K562 (cell line): Measurements from ENCODE around the gene TMC2. TPM values are rescaled to one million over a fixed set of nuclear protein-coding genes. Genes with fewer than 3 reads are reported as not detected.

ENCODE experiments used
- BRD4 ChIP-seq: fragments of 200-600 bp; sonication (generic); IDR thresholded peaks from 2 replicates; pipeline ENCODE4 v1.6.1; 2017; ENCODE audit warnings: inconsistent platforms
- BRD9 ChIP-seq: fragments of 450-650 bp; IDR thresholded peaks from 2 replicates; pipeline ENCODE4 v1.6.1; 2018; ENCODE audit warnings: low read depth; ENCODE audit not compliant: partially characterized antibody
- CREB3L1 ChIP-seq: fragments of 450-650 bp; IDR thresholded peaks from 2 replicates; pipeline ENCODE4 v1.6.1; 2014; ENCODE audit warnings: low read depth, mild to moderate bottlenecking, moderate library complexity, borderline replicate concordance
- CSDE1 ChIP-seq, 2 experiments: fragments of 450-650 bp; IDR thresholded peaks; 2 replicates each; pipeline ENCODE4 v1.6.1; 2016; ENCODE audit warnings: mild to moderate bottlenecking in 1 of 2
- GTF2A2 ChIP-seq: IDR thresholded peaks from 2 replicates; pipeline ENCODE4 v1.6.1; 2016; ENCODE audit warnings: mild to moderate bottlenecking, missing genetic modification characterization, missing compliant biosample characterization
- NBN ChIP-seq: fragments of 450-650 bp; IDR thresholded peaks from 2 replicates; pipeline ENCODE4 v1.6.1; 2016; ENCODE audit warnings: low read depth, mild to moderate bottlenecking
- POLR2A ChIP-seq: fragments of 450-650 bp; conservative IDR thresholded peaks from 2 replicates; pipeline ENCODE4 v1.6.1; 2016
- SUPT5H ChIP-seq: fragments of 450-650 bp; IDR thresholded peaks from 2 replicates; pipeline ENCODE4 v1.6.1; 2016
- TEAD1 ChIP-seq, 2 experiments: fragments of 450-650 bp in 1 of 2; sonication (generic) in 1 of 2; formaldehyde crosslinking; IDR thresholded peaks; 2 replicates each; pipeline versions ENCODE4 v1.4.0 to v1.8.0; 2020 to 2022; ENCODE audit warnings: mild to moderate bottlenecking in 2 of 2, missing genetic modification reagents in 1 of 2
- ZBTB1 ChIP-seq: sonication (generic); formaldehyde crosslinking; IDR thresholded peaks from 2 replicates; pipeline ENCODE4 v1.8.1; 2023; ENCODE audit warnings: missing genetic modification reagents, low read depth, mild to moderate bottlenecking, borderline replicate concordance
- ZBTB7A ChIP-seq: IDR thresholded peaks from 2 replicates; pipeline ENCODE4 v1.6.1; 2011; ENCODE audit warnings: low read depth, mild to moderate bottlenecking, low read length, moderate library complexity, borderline replicate concordance; ENCODE audit not compliant: control insufficient read depth
- ZNF143 ChIP-seq: sonication (generic); formaldehyde crosslinking; IDR thresholded peaks from 2 replicates; pipeline ENCODE4 v1.9.0; 2022; ENCODE audit warnings: mild to moderate bottlenecking, missing genetic modification reagents
- ZNF431 ChIP-seq: sonication (generic); formaldehyde crosslinking; IDR thresholded peaks from 2 replicates; pipeline ENCODE4 v1.8.0; 2022; ENCODE audit warnings: mild to moderate bottlenecking, missing genetic modification reagents
- ZNF507 ChIP-seq: conservative IDR thresholded peaks from 2 replicates; pipeline ENCODE4 v1.6.1; 2017; ENCODE audit warnings: missing genetic modification characterization, missing compliant biosample characterization
- ZNF512 ChIP-seq: IDR thresholded peaks from 2 replicates; pipeline ENCODE4 v1.6.1; 2016; ENCODE audit warnings: missing genetic modification characterization, missing compliant biosample characterization
- polyA plus RNA-seq, 8 experiments: library from polyadenylated mRNA; depleted of rRNA in 4 of 8; stranded (reverse) in 5 of 8; unstranded in 3 of 8; fragments of >200 nt; fragmentation: Nextera tagmentation in 2 of 8; fragmentation: Illumina TruSeq in 1 of 8; extraction: Ambion mirVana in 2 of 8; extraction: Trizol in 1 of 8; gene quantifications; 2 replicates each; pipeline versions ENCODE4 v1.2.1 to v1.2.3, GENCODE V29; 2011 to 2014; ENCODE audit warnings: inconsistent platforms in 1 of 8, missing spikeins in 1 of 8
- total RNA-seq, 7 experiments: library from RNA; depleted of rRNA in 6 of 7; stranded (reverse); fragments of >200 nt in 6 of 7; fragmentation: Illumina TruSeq in 2 of 7; extraction: Trizol in 2 of 7; gene quantifications; 2 replicates each; pipeline versions ENCODE4 v1.2.1 to v1.2.3, GENCODE V29; 2011 to 2021; ENCODE audit warnings: low replicate concordance in 1 of 7
- TF ChIP-seq, protein P1 (sequence below), 2 experiments: fragments of 450-650 bp; IDR thresholded peaks; 2 replicates each; pipeline ENCODE4 v1.6.1; 2016
- TF ChIP-seq, protein P2 (sequence below), 2 experiments: fragments of 200-800 bp in 1 of 2; sonication (Bioruptor generic) in 1 of 2; sonication (generic) in 1 of 2; formaldehyde crosslinking in 1 of 2; IDR thresholded peaks in 1 of 2; conservative IDR thresholded peaks in 1 of 2; 2 replicates each; pipeline versions ENCODE4 v1.5.0 to v1.6.1; 2016 to 2020; ENCODE audit warnings: missing compliant biosample characterization in 1 of 2, missing genetic modification characterization in 1 of 2, missing genetic modification reagents in 1 of 2
- TF ChIP-seq, protein P3 (sequence below), 2 experiments: fragments of 450-650 bp; conservative IDR thresholded peaks; 2 replicates each; pipeline ENCODE4 v1.6.1; 2017; ENCODE audit warnings: mild to moderate bottlenecking in 2 of 2, moderate library complexity in 2 of 2

TMC2 gene
- total and polyA plus RNA-seq, 9 of the 15 experiments (the other 6 are each of a cell fraction or from before 2014, with no cell fraction given): not detected

DNA sequence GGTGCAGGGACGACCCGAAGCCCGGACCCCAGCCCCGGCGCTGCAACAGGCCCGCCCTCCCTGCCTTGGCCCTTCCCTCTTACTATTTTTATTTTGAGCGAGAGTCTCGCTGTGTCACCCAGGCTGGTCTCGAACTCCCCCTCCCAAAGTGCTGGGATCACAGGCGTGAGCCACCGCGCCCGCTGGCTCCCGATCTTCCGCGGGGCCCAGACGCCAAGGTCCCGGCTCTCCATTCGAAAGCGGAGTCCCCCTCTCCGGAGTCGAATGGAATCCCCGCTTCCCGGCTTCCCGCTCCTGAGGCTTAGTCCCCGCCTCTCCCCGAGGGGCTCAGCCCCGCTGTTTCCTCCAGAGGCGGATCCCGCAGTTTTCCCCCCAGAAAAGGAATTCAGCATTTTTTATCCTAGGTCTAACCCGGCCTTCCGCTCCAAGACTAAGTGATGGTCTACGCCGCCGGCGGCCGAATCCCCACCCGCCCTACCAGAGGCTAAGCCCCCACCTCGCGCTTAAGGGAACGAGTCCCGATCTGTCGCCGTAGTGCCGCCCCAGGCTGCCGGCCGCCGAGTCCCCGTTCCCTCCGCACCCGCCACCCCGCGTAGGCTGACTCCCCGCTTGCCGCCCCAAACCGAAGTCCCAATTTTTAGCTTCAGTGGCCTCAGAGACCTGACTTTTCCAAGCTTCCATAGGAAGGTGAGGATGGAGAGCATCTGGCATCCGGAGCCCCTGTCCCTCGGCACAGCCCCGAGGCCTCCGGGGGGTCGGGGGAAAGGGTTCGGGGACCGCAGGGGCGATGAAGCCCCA is 11.5 kb upstream of the TMC2 start (continued):
- TF ChIP-seq, protein P1, sequence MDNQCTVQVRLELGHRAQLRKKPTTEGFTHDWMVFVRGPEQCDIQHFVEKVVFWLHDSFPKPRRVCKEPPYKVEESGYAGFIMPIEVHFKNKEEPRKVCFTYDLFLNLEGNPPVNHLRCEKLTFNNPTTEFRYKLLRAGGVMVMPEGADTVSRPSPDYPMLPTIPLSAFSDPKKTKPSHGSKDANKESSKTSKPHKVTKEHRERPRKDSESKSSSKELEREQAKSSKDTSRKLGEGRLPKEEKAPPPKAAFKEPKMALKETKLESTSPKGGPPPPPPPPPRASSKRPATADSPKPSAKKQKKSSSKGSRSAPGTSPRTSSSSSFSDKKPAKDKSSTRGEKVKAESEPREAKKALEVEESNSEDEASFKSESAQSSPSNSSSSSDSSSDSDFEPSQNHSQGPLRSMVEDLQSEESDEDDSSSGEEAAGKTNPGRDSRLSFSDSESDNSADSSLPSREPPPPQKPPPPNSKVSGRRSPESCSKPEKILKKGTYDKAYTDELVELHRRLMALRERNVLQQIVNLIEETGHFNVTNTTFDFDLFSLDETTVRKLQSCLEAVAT (IDR thresholded peaks at IDR 0.05): peak in 1 of 2 experiments; percentile 49; a peak in 1 of 4 replicates
- 0 out of 2 replicates have a peak, but pooled peaks have one; percentile 35 for TF ChIP-seq ZBTB7A
- TF ChIP-seq ZBTB1: no peak
- TF ChIP-seq ZNF431 (CRISPR knock-in tag): 0 out of 2 replicates have a peak, but pooled peaks have one; percentile 50
- no peak for TF ChIP-seq ZNF507 (tag)
- TF ChIP-seq BRD9: peak; percentile 29
- TF ChIP-seq, protein P2, sequence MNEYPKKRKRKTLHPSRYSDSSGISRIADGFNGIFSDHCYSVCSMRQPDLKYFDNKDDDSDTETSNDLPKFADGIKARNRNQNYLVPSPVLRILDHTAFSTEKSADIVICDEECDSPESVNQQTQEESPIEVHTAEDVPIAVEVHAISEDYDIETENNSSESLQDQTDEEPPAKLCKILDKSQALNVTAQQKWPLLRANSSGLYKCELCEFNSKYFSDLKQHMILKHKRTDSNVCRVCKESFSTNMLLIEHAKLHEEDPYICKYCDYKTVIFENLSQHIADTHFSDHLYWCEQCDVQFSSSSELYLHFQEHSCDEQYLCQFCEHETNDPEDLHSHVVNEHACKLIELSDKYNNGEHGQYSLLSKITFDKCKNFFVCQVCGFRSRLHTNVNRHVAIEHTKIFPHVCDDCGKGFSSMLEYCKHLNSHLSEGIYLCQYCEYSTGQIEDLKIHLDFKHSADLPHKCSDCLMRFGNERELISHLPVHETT (CRISPR knock-in tag; conservative IDR thresholded peaks at IDR 0.05 in 1 of 2, IDR thresholded peaks at IDR 0.05 in 1 of 2): 0 out of 4 replicates have a peak, but pooled peaks of 1 of the 2 experiments have one; percentile 26
- TF ChIP-seq NBN: no peak
- TF ChIP-seq ZNF512 (tag): no peak
- TF ChIP-seq CREB3L1: no peak
- no peak; a peak in 2 of 4 replicates for TF ChIP-seq TEAD1 (CRISPR knock-in tag; IDR thresholded peaks at IDR 0.05)
- TF ChIP-seq BRD4: peak; percentile 81; the same call in 1 of the 2 replicates
- TF ChIP-seq CSDE1 (IDR thresholded peaks at IDR 0.05): no peak
- TF ChIP-seq, protein P3, sequence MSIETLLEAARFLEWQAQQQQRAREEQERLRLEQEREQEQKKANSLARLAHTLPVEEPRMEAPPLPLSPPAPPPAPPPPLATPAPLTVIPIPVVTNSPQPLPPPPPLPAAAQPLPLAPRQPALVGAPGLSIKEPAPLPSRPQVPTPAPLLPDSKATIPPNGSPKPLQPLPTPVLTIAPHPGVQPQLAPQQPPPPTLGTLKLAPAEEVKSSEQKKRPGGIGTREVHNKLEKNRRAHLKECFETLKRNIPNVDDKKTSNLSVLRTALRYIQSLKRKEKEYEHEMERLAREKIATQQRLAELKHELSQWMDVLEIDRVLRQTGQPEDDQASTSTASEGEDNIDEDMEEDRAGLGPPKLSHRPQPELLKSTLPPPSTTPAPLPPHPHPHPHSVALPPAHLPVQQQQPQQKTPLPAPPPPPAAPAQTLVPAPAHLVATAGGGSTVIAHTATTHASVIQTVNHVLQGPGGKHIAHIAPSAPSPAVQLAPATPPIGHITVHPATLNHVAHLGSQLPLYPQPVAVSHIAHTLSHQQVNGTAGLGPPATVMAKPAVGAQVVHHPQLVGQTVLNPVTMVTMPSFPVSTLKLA (conservative IDR thresholded peaks at IDR 0.05): no peak
- no peak for TF ChIP-seq ZNF143
- TF ChIP-seq GTF2A2 (tag): 0 out of 2 replicates have a peak, but pooled peaks have one; percentile 31
- TF ChIP-seq SUPT5H: peak; percentile 50; the same call in 1 of the 2 replicates
- peak; percentile 73 for TF ChIP-seq POLR2A
